WTC11 (cell line): Measurements from ENCODE around the gene POFUT2. TPM values are rescaled to one million over a fixed set of nuclear protein-coding genes. Genes with fewer than 3 reads are reported as not detected.

Experiments
- ATAC-seq: fragments of 200-7000 bp; cut with Tn5 transposase; 2 replicates; pipeline ENCODE4 v1.10.0; 2021; ENCODE audit warnings: mild to moderate bottlenecking, moderate library complexity
- CTCF ChIA-PET: fragments of 300-600 bp; sonication (Branson Sonifier 250); formaldehyde crosslinking; loops from one replicate; lab custom pipeline; 2021; ENCODE audit warnings: antibody characterized with exemption; lab: Charles Lee
- POLR2A ChIA-PET: fragments of 350-600 bp; sonication (Branson Sonifier 250); formaldehyde crosslinking; loops from one replicate; lab custom pipeline; 2021; ENCODE audit warnings: antibody characterized with exemption; lab: Charles Lee
- DNase-seq: peaks from one replicate; pipeline ENCODE4 v3.0.0; 2021; ENCODE audit warnings: low spot score
- H3K27ac Mint-ChIP-seq: 2 replicates; pipeline ENCODE4 v1.8.0; 2021; ENCODE audit warnings: mixed read lengths
- H3K27me3 Mint-ChIP-seq: 2 replicates; pipeline ENCODE4 v1.8.0; 2021; ENCODE audit warnings: low read depth, mild to moderate bottlenecking, moderate library complexity, mixed read lengths
- H3K36me3 Mint-ChIP-seq: 2 replicates; pipeline ENCODE4 v1.8.0; 2021; ENCODE audit warnings: mixed read lengths
- H3K4me1 Mint-ChIP-seq: 2 replicates; pipeline ENCODE4 v1.8.0; 2022; ENCODE audit warnings: mixed read lengths
- H3K4me3 Mint-ChIP-seq: 2 replicates; pipeline ENCODE4 v1.8.0; 2021; ENCODE audit warnings: mild to moderate bottlenecking, moderate library complexity, mixed read lengths
- H3K9me3 Mint-ChIP-seq: 2 replicates; pipeline ENCODE4 v1.8.0; 2021; ENCODE audit warnings: mixed read lengths
- ESRRA ChIP-seq: sonication (generic); formaldehyde crosslinking; IDR thresholded peaks from 2 replicates; pipeline ENCODE4 v1.8.1; 2022; ENCODE audit warnings: mild to moderate bottlenecking, missing genetic modification reagents, borderline replicate concordance
- GTF2I ChIP-seq: fragments of 250-450 bp; sonication (Bioruptor Pico); conservative IDR thresholded peaks from 2 replicates; pipeline ENCODE4 v1.4.0; 2021; ENCODE audit warnings: mild to moderate bottlenecking
- IRF2 ChIP-seq: sonication (generic); formaldehyde crosslinking; IDR thresholded peaks from 2 replicates; pipeline ENCODE4 v1.8.0; 2022; ENCODE audit warnings: low read depth, missing genetic modification reagents, borderline replicate concordance
- ZNF219 ChIP-seq: sonication (generic); formaldehyde crosslinking; IDR thresholded peaks from 2 replicates; pipeline ENCODE4 v1.8.0; 2023; ENCODE audit warnings: missing genetic modification reagents, mild to moderate bottlenecking, borderline replicate concordance
- ZNF423 ChIP-seq: fragments of 250-450 bp; sonication (Bioruptor Pico); IDR thresholded peaks from 2 replicates; pipeline ENCODE4 v2.1.2; 2022; ENCODE audit warnings: mild to moderate bottlenecking, moderate library complexity
- total RNA-seq: library from RNA; stranded (reverse); gene quantifications from 3 replicates; pipeline ENCODE4 v1.2.3, GENCODE V29; 2021
- TF ChIP-seq, protein P1 (sequence below): sonication (generic); formaldehyde crosslinking; IDR thresholded peaks from 2 replicates; pipeline ENCODE4 v1.8.1; 2023; ENCODE audit warnings: mild to moderate bottlenecking, moderate library complexity, missing genetic modification reagents
- TF ChIP-seq, protein P2 (sequence below): sonication (generic); formaldehyde crosslinking; conservative IDR thresholded peaks from 2 replicates; pipeline ENCODE4 v1.8.1; 2023; ENCODE audit warnings: mild to moderate bottlenecking, low read depth, missing genetic modification reagents, moderate library complexity
- TF ChIP-seq, protein P3 (sequence below): sonication (generic); formaldehyde crosslinking; IDR thresholded peaks from 2 replicates; pipeline ENCODE4 v1.8.1; 2022; ENCODE audit warnings: missing genetic modification reagents, borderline replicate concordance
- TF ChIP-seq, protein P4 (sequence below): sonication (generic); formaldehyde crosslinking; IDR thresholded peaks from 2 replicates; pipeline ENCODE4 v1.8.0; 2023; ENCODE audit warnings: missing genetic modification reagents
- TF ChIP-seq, protein P5 (sequence below): fragments of 250-450 bp; sonication (Bioruptor Pico); IDR thresholded peaks from 2 replicates; pipeline ENCODE4 v1.9.0; 2021; ENCODE audit warnings: mild to moderate bottlenecking

POFUT2 gene
- total RNA-seq, 1 experiment from 2014 or later = 39.7 TPM

DNA sequence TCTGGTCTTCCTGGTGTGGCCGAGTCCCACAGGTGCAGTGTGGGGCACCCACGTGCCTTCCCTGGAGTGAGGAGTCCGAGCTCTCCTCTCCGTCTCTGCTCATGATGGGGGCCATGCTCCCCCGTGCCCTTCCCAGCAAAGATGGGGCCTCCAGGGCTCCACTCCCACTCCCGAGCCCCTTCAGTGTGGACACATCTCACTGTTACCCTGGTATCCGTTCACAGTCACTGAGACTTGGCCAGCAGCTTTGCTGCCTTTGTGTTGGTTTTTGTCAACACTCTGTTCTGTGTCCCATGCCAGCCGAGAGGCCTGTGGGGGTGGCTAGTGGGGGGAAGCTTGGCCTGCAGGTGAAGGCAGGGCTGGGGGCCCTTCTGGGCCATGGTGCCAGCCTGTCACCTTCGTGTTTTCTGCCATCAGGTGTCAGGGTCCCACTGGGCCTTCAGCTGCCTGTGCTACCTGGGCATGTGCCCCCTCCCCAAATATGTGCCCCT, 46.9 kb upstream of the POFUT2 start:
- H3K9me3 Mint-ChIP-seq = no peaks in the 10 kb centered on the region
- peaks cover 28% of the 10 kb centered on the region for H3K4me1 Mint-ChIP-seq
- ATAC-seq (no peak), DNase-seq (no peak)
- TF ChIP-seq, protein P1, sequence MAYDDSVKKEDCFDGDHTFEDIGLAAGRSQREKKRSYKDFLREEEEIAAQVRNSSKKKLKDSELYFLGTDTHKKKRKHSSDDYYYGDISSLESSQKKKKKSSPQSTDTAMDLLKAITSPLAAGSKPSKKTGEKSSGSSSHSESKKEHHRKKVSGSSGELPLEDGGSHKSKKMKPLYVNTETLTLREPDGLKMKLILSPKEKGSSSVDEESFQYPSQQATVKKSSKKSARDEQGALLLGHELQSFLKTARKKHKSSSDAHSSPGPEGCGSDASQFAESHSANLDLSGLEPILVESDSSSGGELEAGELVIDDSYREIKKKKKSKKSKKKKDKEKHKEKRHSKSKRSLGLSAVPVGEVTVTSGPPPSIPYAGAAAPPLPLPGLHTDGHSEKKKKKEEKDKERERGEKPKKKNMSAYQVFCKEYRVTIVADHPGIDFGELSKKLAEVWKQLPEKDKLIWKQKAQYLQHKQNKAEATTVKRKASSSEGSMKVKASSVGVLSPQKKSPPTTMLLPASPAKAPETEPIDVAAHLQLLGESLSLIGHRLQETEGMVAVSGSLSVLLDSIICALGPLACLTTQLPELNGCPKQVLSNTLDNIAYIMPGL (CRISPR knock-in tag) = no peak
- TF ChIP-seq, protein P2, sequence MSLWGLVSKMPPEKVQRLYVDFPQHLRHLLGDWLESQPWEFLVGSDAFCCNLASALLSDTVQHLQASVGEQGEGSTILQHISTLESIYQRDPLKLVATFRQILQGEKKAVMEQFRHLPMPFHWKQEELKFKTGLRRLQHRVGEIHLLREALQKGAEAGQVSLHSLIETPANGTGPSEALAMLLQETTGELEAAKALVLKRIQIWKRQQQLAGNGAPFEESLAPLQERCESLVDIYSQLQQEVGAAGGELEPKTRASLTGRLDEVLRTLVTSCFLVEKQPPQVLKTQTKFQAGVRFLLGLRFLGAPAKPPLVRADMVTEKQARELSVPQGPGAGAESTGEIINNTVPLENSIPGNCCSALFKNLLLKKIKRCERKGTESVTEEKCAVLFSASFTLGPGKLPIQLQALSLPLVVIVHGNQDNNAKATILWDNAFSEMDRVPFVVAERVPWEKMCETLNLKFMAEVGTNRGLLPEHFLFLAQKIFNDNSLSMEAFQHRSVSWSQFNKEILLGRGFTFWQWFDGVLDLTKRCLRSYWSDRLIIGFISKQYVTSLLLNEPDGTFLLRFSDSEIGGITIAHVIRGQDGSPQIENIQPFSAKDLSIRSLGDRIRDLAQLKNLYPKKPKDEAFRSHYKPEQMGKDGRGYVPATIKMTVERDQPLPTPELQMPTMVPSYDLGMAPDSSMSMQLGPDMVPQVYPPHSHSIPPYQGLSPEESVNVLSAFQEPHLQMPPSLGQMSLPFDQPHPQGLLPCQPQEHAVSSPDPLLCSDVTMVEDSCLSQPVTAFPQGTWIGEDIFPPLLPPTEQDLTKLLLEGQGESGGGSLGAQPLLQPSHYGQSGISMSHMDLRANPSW = no peak
- no peak for TF ChIP-seq GTF2I (CRISPR knock-in tag)
- TF ChIP-seq ZNF423 (CRISPR knock-in tag) = no peak
- TF ChIP-seq, protein P3, sequence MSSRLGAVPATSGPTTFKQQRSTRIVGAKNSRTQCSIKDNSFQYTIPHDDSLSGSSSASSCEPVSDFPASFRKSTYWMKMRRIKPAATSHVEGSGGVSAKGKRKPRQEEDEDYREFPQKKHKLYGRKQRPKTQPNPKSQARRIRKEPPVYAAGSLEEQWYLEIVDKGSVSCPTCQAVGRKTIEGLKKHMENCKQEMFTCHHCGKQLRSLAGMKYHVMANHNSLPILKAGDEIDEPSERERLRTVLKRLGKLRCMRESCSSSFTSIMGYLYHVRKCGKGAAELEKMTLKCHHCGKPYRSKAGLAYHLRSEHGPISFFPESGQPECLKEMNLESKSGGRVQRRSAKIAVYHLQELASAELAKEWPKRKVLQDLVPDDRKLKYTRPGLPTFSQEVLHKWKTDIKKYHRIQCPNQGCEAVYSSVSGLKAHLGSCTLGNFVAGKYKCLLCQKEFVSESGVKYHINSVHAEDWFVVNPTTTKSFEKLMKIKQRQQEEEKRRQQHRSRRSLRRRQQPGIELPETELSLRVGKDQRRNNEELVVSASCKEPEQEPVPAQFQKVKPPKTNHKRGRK (CRISPR knock-in tag) = no peak
- CTCF ChIA-PET = interaction anchor here (0.9 to 1.9 kb wide), 3 partner anchors 11 to 96 kb away, joined by 3 to 8 read pairs (median 5); no protein-coding TSS in a partner anchor
- H3K27ac Mint-ChIP-seq = peak overlapping the region; percentile 44; the same call in 1 of the 2 replicates
- no peak overlapping the region for H3K4me3 Mint-ChIP-seq
- H3K27me3 Mint-ChIP-seq = no peaks in the 10 kb centered on the region; the same call in none of the 2 replicates
- H3K36me3 Mint-ChIP-seq = no peaks in the 10 kb centered on the region
- POLR2A ChIA-PET = no interaction called here

DNA sequence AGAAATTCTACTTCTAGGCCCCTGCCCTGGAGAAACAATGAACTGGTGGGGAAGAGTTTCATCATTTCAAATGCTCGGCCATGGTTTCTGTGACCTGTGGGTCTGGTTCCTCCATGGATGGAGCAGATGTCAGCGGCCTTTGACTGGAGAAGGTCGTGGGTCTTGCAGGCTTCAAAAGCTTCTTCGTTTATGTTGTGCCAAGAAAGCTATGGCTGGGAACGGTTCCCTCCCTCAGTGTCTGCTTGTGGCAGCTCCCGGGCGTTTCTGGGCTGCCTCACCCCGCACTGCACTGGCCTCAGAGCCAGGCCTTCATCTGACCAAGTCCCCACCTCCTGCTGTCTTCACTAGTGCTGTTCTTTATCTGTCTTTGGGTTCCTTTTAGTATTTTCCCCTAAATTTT, 46.4 kb upstream of the POFUT2 start:
- Mint-ChIP-seq H3K36me3 (no peaks in the 10 kb centered on the region), H3K4me1 (peaks cover 28% of the 10 kb centered on the region), H3K9me3 (no peaks in the 10 kb centered on the region), H3K27me3 (no peaks in the 10 kb centered on the region; the same call in none of the 2 replicates), H3K4me3 (no peak overlapping the region), H3K27ac (peak overlapping the region; percentile 44; the same call in 1 of the 2 replicates)
- DNase-seq (no peak), ATAC-seq (no peak)
- POLR2A ChIA-PET = no interaction called here
- CTCF ChIA-PET = interaction anchor here (0.9 to 1.9 kb wide), 3 partner anchors 10 to 96 kb away, joined by 3 to 8 read pairs (median 5); no protein-coding TSS in a partner anchor
- no peak for TF ChIP-seq IRF2
- TF ChIP-seq, protein P4, sequence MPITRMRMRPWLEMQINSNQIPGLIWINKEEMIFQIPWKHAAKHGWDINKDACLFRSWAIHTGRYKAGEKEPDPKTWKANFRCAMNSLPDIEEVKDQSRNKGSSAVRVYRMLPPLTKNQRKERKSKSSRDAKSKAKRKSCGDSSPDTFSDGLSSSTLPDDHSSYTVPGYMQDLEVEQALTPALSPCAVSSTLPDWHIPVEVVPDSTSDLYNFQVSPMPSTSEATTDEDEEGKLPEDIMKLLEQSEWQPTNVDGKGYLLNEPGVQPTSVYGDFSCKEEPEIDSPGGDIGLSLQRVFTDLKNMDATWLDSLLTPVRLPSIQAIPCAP (CRISPR knock-in tag) = no peak

GRCh38 chr21:45333583-45334121, 46.0 kb upstream of the POFUT2 start:
- Mint-ChIP-seq H3K27ac (peak overlapping the region; percentile 30; the same call in 1 of the 2 replicates), H3K4me1 (peaks cover 28% of the 10 kb centered on the region), H3K36me3 (no peaks in the 10 kb centered on the region), H3K27me3 (no peaks in the 10 kb centered on the region; the same call in none of the 2 replicates), H3K4me3 (no peak overlapping the region), H3K9me3 (no peaks in the 10 kb centered on the region)
- CTCF ChIA-PET = interaction anchor here (0.9 to 1.9 kb wide), 3 partner anchors 10 to 97 kb away, joined by 3 to 8 read pairs (median 5); no protein-coding TSS in a partner anchor
- TF ChIP-seq ZNF219 (CRISPR knock-in tag) (no peak), ZNF423 (CRISPR knock-in tag) (peak; percentile 93), ESRRA (CRISPR knock-in tag) (no peak)
- TF ChIP-seq, protein P5, sequence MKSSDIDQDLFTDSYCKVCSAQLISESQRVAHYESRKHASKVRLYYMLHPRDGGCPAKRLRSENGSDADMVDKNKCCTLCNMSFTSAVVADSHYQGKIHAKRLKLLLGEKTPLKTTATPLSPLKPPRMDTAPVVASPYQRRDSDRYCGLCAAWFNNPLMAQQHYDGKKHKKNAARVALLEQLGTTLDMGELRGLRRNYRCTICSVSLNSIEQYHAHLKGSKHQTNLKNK (CRISPR knock-in tag) = no peak
- POLR2A ChIA-PET = no interaction called here
- DNase-seq (no peak), ATAC-seq (no peak)
